Cerebellar nuclear complex (tissue), 1 donor: ENCODE data around the gene GDPD5.

Experiments
- DNase-seq, 2 experiments: peaks; one replicate each; lab custom pipeline; 2025; lab: John Stamatoyannopoulos, UW

Gene GDPD5

GRCh38 chr11:75516140-75516539 lies 9.6 kb downstream of the GDPD5 start:
- DNase-seq: no peak

DNA sequence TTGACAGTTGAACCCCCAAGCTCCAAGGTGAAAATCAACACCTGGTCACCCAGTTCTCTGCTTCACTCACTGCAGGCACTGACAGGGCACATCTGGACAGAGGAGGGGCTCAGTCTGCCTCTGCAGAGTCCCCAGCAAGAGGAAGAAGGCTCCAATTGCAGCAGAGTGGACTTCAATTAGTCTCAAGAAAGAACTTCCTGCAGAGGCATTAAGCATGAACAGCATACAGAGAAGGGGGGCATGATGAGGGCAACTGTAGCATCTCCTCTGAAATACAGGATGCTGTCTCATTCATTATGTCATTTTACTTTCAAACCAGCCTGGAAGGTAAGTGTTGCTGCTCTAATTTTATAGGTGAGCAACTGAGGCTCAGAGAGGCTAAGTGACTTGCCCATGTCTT lies 11.1 kb downstream of the GDPD5 start:
- DNase-seq: no peak

- no peak for DNase-seq
These were observed 12.5 kb downstream of the GDPD5 start for GRCh38 chr11:75513250-75513649.

DNA sequence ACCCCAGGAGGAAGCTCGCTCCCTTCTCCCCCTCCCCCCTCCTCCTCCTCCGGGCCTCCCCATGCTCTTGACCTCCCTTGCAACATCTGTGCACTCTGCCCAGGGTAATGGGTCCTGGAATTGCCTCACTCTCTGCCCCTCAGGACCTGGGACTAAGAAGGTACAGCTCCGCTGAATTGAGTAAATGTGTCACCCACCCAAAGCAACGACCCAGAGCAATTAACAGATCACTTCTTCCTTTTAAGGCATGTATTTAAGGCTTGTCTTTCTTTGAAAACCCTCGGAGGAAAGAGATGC lies 15.1 kb downstream of the GDPD5 start:
- DNase-seq: no peak

GRCh38 chr11:75510004-75510722 lies 15.6 kb downstream of the GDPD5 start:
- DNase-seq: no peak

DNA sequence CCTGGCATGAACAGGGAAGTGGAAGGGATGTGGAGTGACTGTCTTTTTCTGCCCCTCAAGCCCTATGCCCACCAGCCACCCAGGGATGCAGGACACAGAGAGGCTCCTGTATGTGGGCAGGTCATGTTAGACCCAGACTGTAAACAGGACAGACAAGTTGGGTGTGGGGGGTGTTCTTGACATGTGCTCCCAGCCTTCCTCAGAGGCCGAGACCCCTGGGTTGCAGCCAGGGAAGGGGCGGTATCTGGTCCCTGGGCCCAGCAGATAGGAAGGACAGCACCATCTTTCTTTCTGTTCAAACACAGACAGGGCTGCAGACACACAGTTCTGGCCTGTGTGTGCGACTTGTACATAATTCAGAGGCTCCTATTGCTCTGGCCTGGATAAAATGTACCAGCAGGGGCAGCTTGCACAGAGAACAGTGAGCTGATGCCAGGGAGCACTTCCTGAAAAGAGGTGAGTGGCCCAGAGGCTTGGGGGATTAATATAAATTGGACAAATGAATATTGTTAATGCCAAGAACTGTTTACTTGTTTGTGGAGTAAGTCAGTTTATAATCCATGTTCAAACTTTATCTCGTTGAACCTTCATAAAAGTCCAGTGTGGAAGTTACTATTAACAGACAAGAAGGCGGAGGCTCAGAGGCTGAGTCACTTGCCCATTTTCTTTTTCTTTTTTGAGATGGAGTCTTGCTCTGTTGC lies 16.6 kb downstream of the GDPD5 start:
- no peak for DNase-seq

GRCh38 chr11:75508051-75508561 lies 17.6 kb downstream of the GDPD5 start:
- no peak for DNase-seq

- DNase-seq: no peak
These were observed 18.2 kb downstream of the GDPD5 start for GRCh38 chr11:75507571-75507970.

DNA sequence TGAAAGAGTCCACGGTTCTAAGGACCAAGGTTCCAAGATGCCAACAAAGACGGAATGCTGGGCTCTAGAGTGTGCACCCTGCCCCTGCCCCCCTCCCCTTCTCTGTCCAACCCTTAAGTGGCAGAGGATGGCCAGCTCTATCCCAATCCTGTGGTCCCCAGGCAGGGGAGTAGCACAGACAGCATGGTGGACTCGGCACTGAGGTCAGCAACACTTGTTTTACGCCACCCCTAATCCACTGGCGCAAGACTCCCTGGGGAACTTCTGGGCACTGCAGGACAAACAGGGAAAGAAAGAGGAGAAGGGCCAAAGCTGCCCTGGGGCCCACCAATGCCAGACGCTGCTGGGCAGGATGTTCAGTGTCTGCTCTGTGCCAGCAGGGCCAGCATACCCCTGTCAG lies 18.9 kb downstream of the GDPD5 start:
- no peak for DNase-seq

DNA sequence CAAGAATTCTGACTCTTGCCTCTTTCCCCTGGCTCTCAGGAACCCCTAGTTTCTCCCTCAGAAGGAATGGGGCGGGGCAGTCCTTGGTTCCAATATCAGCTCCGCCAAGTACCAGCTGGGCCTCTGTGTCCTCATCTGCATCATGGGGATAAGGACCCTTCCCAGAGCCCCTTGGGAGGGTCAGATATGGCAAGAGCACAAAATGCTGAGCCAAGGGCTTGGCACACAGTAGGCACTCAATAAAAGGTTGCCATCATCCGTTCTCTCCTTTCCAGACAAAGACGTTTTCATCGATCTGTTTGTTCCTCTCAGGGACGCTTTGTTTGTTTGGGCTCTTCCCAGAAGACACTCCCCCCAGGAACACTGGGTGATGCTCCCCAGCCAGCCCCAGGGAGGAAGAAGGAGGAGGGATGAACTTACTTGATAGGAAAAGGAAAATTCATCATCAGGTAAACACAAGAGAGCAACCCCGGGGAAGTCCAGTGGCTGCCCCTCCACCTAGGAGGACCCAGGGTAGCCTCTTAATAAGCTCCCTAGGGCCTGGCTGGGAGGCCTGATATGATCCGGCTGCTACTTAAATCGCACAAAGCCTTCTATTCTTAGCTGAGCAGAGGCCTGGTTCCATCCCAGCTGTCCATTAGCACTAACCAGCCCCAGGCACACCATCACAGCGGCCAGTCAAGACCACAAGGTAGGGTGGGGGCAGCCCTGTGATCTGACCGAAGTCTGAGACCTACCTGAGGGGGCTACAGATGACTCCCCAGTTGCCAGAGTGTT lies 19.6 kb downstream of the GDPD5 start:
- no peak for DNase-seq

DNA sequence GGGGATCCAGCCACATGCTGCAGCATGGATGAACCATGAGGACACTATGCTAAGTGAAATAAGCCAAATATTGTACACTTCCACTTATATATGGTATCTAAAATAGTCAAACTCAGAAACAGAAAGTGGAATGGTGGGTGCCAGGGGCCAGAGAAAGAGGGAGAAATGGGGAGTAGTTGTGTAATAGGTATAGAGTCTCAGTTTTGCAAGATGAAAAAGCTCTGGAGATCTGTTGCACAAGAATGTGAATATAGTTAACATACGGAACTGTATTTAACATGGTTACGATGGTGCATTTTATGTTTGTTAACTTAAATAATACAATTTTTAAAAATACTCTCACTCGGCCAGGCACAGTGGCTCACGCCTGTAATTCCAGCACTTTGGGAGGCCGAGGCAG lies 21.2 kb downstream of the GDPD5 start:
- DNase-seq: no peak

GRCh38 chr11:75503531-75504099 lies 22.1 kb downstream of the GDPD5 start:
- no peak for DNase-seq

DNA sequence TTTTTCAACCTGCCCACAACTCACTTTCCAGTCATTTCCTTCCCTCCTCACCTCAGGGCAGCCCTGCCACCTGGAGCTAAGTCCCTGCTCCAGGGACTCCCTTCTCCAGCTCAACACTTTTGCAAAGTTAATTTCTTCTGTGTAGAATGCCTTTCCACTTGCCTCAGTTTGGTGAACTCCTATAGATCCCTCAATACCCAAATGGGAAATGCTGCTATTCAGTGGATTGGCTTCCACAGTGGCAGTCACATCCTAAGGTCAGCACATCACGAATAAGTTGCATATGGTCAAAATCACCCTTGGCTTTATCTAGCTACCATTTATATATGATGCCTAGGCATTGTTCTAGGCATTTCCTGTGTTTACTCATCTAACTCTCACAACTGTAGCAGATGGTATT lies 23.6 kb downstream of the GDPD5 start:
- DNase-seq: no peak

- DNase-seq: no peak
These were observed 25.0 kb downstream of the GDPD5 start for GRCh38 chr11:75500742-75501141.

DNA sequence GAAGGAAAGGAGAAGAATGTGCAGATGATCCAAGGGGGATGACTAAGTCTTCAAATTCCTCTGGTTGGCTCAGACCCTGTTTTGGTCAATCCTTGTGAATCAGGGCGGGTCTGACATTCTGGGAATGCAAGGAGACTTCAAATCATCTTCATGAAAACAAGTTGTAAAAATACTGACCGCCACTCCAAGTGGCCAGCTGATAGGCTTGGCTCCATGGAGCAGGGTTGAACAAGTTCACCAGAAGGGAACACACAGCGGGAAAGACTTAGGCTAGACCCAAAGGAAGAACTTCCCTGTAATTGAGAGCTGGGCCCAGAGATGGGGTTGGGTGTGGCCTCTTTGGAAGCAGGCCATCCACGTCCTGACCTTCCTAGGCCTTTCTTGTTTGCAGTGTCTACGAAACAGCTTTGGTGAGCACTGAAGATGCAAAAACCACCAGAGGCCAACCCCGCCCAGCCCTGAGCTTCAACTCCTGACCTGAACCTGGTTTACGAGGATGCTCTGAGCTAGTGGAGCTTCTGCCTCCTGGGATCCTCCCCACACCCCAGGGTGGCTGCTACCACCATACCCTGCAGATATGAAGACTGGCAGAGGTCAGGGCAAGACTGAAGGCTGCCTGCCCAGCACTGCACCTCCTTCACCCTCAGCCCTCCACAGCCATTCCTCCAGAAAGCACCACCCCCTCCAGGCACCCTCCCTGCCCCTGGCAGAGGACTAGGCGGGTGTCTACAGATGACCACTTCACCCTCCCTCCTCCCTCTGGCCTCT lies 26.1 kb downstream of the GDPD5 start:
- no peak for DNase-seq

- no peak for DNase-seq
These were observed 27.0 kb downstream of the GDPD5 start for GRCh38 chr11:75498556-75499255.

- no peak for DNase-seq
These were observed 27.8 kb downstream of the GDPD5 start for GRCh38 chr11:75497788-75498409.

GRCh38 chr11:75496305-75496752 lies 29.4 kb downstream of the GDPD5 start:
- no peak for DNase-seq

- no peak for DNase-seq
These were observed 29.9 kb downstream of the GDPD5 start for GRCh38 chr11:75495749-75496304.

DNA sequence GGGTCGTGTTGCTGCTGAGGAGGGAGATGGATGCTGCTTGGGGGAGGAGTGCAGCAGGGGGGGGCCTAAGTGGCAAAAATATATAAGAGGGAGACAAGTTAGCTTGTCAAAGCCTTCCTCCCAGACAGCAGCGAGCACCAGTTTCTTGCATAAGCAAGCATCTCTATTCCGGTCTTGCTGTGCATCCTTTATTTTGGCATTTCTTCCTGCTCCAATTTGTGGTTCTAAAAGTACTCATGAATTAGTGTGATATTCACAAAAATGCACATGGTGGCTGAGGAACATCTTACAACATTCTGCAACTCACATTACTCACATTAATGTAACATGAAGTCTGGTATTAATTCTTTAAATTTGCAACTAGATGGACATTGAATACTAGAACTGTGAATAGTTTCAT lies 32.1 kb downstream of the GDPD5 start:
- DNase-seq: no peak
